IPS DF 6.9 (cell line): Measurements from ENCODE around the gene SPAG9.

Experiments
- DNase-seq: peaks from one replicate; pipeline ENCODE4 v3.0.0-alpha.2; 2013; ENCODE audit warnings: low read depth, low spot score
- H3K27ac ChIP-seq: one replicate; pipeline ENCODE4 v1.5.1; 2013; ENCODE audit warnings: low read length, control low read depth
- H3K27me3 ChIP-seq: 2 replicates; pipeline ENCODE4 v1.6.1; 2013; ENCODE audit warnings: mild to moderate bottlenecking, low read length; ENCODE audit not compliant: control insufficient read depth, insufficient read depth
- H3K36me3 ChIP-seq: 2 replicates; pipeline ENCODE4 v1.6.1; 2013; ENCODE audit warnings: low read length; ENCODE audit not compliant: control insufficient read depth, insufficient read depth
- H3K4me1 ChIP-seq: 2 replicates; pipeline ENCODE4 v1.6.1; 2013; ENCODE audit warnings: low read length; ENCODE audit not compliant: control insufficient read depth, insufficient read depth
- H3K4me3 ChIP-seq: 2 replicates; pipeline ENCODE4 v1.5.1; 2013; ENCODE audit warnings: mild to moderate bottlenecking, low read length
- H3K9me3 ChIP-seq: 2 replicates; pipeline ENCODE4 v1.6.1; 2013; ENCODE audit warnings: low read length, inconsistent platforms; ENCODE audit not compliant: control insufficient read depth, insufficient read depth
- WGBS: extraction: QIAGEN DNeasy Blood & Tissue Kit; methylation state at CpG from one replicate; pipeline ENCODE4 v1.1.7; 2013; ENCODE audit warnings: mixed read lengths, missing lambda C conversion rate; ENCODE audit not compliant: insufficient read length, insufficient coverage; 5-methylcytosine and 5-hydroxymethylcytosine counted together

SPAG9 gene

GRCh38 chr17:50986989-50987660, 133.5 kb downstream of the SPAG9 start:
- Histone ChIP-seq H3K4me3 (no peak overlapping the region), H3K27ac (no peak overlapping the region), H3K9me3 (no peaks in the 10 kb centered on the region), H3K36me3 (peaks cover 6% of the 10 kb centered on the region; the same call in 1 of the 2 replicates), H3K4me1 (no peaks in the 10 kb centered on the region), H3K27me3 (no peaks in the 10 kb centered on the region)
- no CpG with 5 or more reads among the region's 1 CpG for WGBS
- no peak for DNase-seq

GRCh38 chr17:50981279-50981678, 139.4 kb downstream of the SPAG9 start:
- Histone ChIP-seq H3K36me3 (peaks cover 3% of the 10 kb centered on the region; the same call in 1 of the 2 replicates), H3K27me3 (no peaks in the 10 kb centered on the region)
- no peak for DNase-seq

GRCh38 chr17:50979524-50979927, 141.1 kb downstream of the SPAG9 start:
- Histone ChIP-seq H3K9me3 (no peaks in the 10 kb centered on the region), H3K4me3 (no peak overlapping the region), H3K27ac (no peak overlapping the region), H3K27me3 (no peaks in the 10 kb centered on the region), H3K4me1 (no peaks in the 10 kb centered on the region), H3K36me3 (peaks cover 3% of the 10 kb centered on the region; the same call in 1 of the 2 replicates)
- no peak for DNase-seq
- no CpG with 5 or more reads among the region's 10 CpGs for WGBS

More at GRCh38 chr17:50981279-50981678, 139.4 kb downstream of the SPAG9 start:
- no peak overlapping the region for H3K27ac ChIP-seq
- no peaks in the 10 kb centered on the region for H3K9me3 ChIP-seq
- H3K4me1 ChIP-seq: no peaks in the 10 kb centered on the region
- H3K4me3 ChIP-seq: no peak overlapping the region

GRCh38 chr17:50977487-50978159, 143.0 kb downstream of the SPAG9 start:
- H3K4me1 ChIP-seq: no peaks in the 10 kb centered on the region
- H3K27ac ChIP-seq: no peak overlapping the region
- H3K4me3 ChIP-seq: no peak overlapping the region
- no peak for DNase-seq
- no peaks in the 10 kb centered on the region for H3K9me3 ChIP-seq
- no peaks in the 10 kb centered on the region for H3K27me3 ChIP-seq
- H3K36me3 ChIP-seq: peaks cover 3% of the 10 kb centered on the region; the same call in 1 of the 2 replicates
- WGBS: no CpG with 5 or more reads among the region's 4 CpGs

GRCh38 chr17:50976951-50977472, 143.7 kb downstream of the SPAG9 start:
- DNase-seq: no peak

GRCh38 chr17:50973557-50974494, 146.8 kb downstream of the SPAG9 start:
- no peak for DNase-seq
- no CpG with 5 or more reads among the region's 7 CpGs for WGBS
- no peak overlapping the region for H3K4me3 ChIP-seq
- H3K4me1 ChIP-seq: no peaks in the 10 kb centered on the region
- H3K27me3 ChIP-seq: no peaks in the 10 kb centered on the region
- no peaks in the 10 kb centered on the region for H3K9me3 ChIP-seq
- peaks cover 3% of the 10 kb centered on the region; the same call in 1 of the 2 replicates for H3K36me3 ChIP-seq
- no peak overlapping the region for H3K27ac ChIP-seq

More at GRCh38 chr17:50976951-50977472, 143.7 kb downstream of the SPAG9 start:
- Histone ChIP-seq H3K4me1 (no peaks in the 10 kb centered on the region), H3K36me3 (peaks cover 3% of the 10 kb centered on the region; the same call in 1 of the 2 replicates), H3K27me3 (no peaks in the 10 kb centered on the region), H3K4me3 (no peak overlapping the region), H3K27ac (no peak overlapping the region), H3K9me3 (no peaks in the 10 kb centered on the region)
- WGBS: no CpG with 5 or more reads among the region's 2 CpGs

- no CpG with 5 or more reads among the region's 5 CpGs for WGBS
- no peaks in the 10 kb centered on the region for H3K4me1 ChIP-seq
- no peaks in the 10 kb centered on the region; the same call in 1 of the 2 replicates for H3K36me3 ChIP-seq
Observed at GRCh38 chr17:50972577-50972976, 148.1 kb downstream of the SPAG9 start.

GRCh38 chr17:50967795-50968194, 152.9 kb downstream of the SPAG9 start:
- no peak overlapping the region for H3K4me3 ChIP-seq
- no peaks in the 10 kb centered on the region for H3K27me3 ChIP-seq
- DNase-seq: no peak
- no peak overlapping the region for H3K27ac ChIP-seq
- no peaks in the 10 kb centered on the region for H3K4me1 ChIP-seq
- no peaks in the 10 kb centered on the region; the same call in 1 of the 2 replicates for H3K36me3 ChIP-seq
- WGBS: no CpG with 5 or more reads among the region's 1 CpG
- no peaks in the 10 kb centered on the region for H3K9me3 ChIP-seq

More at GRCh38 chr17:50972577-50972976, 148.1 kb downstream of the SPAG9 start:
- no peak for DNase-seq
- no peaks in the 10 kb centered on the region for H3K27me3 ChIP-seq
- no peak overlapping the region for H3K4me3 ChIP-seq
- H3K27ac ChIP-seq: no peak overlapping the region
- H3K9me3 ChIP-seq: no peaks in the 10 kb centered on the region

GRCh38 chr17:50966163-50966666, 154.5 kb downstream of the SPAG9 start:
- Histone ChIP-seq H3K27ac (no peak overlapping the region), H3K9me3 (no peaks in the 10 kb centered on the region), H3K4me3 (no peak overlapping the region), H3K36me3 (peaks cover 2% of the 10 kb centered on the region; the same call in 1 of the 2 replicates), H3K4me1 (no peaks in the 10 kb centered on the region), H3K27me3 (no peaks in the 10 kb centered on the region)
- WGBS: no CpG with 5 or more reads among the region's 3 CpGs
- no peak for DNase-seq

- DNase-seq: no peak
- Histone ChIP-seq H3K9me3 (no peaks in the 10 kb centered on the region), H3K27ac (no peak overlapping the region), H3K27me3 (no peaks in the 10 kb centered on the region), H3K4me1 (no peaks in the 10 kb centered on the region), H3K36me3 (peaks cover 2% of the 10 kb centered on the region; the same call in 1 of the 2 replicates), H3K4me3 (no peak overlapping the region)
- no CpG with 5 or more reads among the region's 2 CpGs for WGBS
Observed at GRCh38 chr17:50963139-50963538, 157.5 kb downstream of the SPAG9 start.
